Mesothelial cell of epicardium (in vitro differentiated cells): ENCODE data around the gene TNNT2. TPM values are rescaled to one million over a fixed set of nuclear protein-coding genes. Genes with fewer than 3 reads are reported as not detected.

Experiments used
- DNase-seq, 2 experiments: peaks; one replicate each; pipeline ENCODE4 v3.0.0; 2021; ENCODE audit warnings: low spot score in 2 of 2; ENCODE audit not compliant: unreplicated experiment in 2 of 2
- H3K27ac Mint-ChIP-seq: 2 replicates; pipeline ENCODE4 v1.8.0; 2021; ENCODE audit warnings: mixed read lengths
- H3K27me3 Mint-ChIP-seq: 2 replicates; pipeline ENCODE4 v1.8.0; 2021; ENCODE audit warnings: low read depth, mixed read lengths
- H3K36me3 Mint-ChIP-seq: 2 replicates; pipeline ENCODE4 v1.8.0; 2021; ENCODE audit warnings: mixed read lengths
- H3K4me1 Mint-ChIP-seq: 2 replicates; pipeline ENCODE4 v1.8.0; 2021; ENCODE audit warnings: mixed read lengths
- H3K4me3 Mint-ChIP-seq: 2 replicates; pipeline ENCODE4 v1.8.0; 2021; ENCODE audit warnings: mild to moderate bottlenecking, moderate library complexity, mixed read lengths
- H3K9me3 Mint-ChIP-seq: 2 replicates; pipeline ENCODE4 v1.8.0; 2021; ENCODE audit warnings: mixed read lengths
- CTCF ChIP-seq: fragments of 200-600 bp; sonication (generic); IDR thresholded peaks from one replicate; pipeline ENCODE4 v1.5.0; 2021; ENCODE audit warnings: antibody characterized with exemption; ENCODE audit not compliant: unreplicated experiment
- total RNA-seq: library from RNA; stranded (reverse); gene quantifications from 3 replicates; pipeline ENCODE4 v1.2.1, GENCODE V29; 2021

Gene TNNT2
- total RNA-seq, 1 donor from 2014 or later, result 37.1 TPM

- peak within 1 kb of the TSS; percentile 62 for H3K4me3 Mint-ChIP-seq
Measured at GRCh38 chr1:201399018-201399351, 21.5 kb upstream of the TNNT2 start, which contains the start of gene LAD1. Gene LAD1 (minus strand): TSS chr1:201399324. CDS start chr1:201399306, 18 bp downstream.

GRCh38 chr1:201397675-201398074 lies 20.2 kb upstream of the TNNT2 start:
- peaks cover 27% of the 10 kb centered on the region for H3K27me3 Mint-ChIP-seq
- H3K4me1 Mint-ChIP-seq, result peaks cover 29% of the 10 kb centered on the region
- no peak for TF ChIP-seq CTCF
- no peak overlapping the region for H3K27ac Mint-ChIP-seq
- peak overlapping the region; percentile 62 for H3K4me3 Mint-ChIP-seq
- no peaks in the 10 kb centered on the region for H3K36me3 Mint-ChIP-seq
- DNase-seq, result no peak
- no peaks in the 10 kb centered on the region for H3K9me3 Mint-ChIP-seq

More at GRCh38 chr1:201399018-201399351, 21.5 kb upstream of the TNNT2 start, which contains the start of gene LAD1:
- H3K27me3 Mint-ChIP-seq, result peaks cover 27% of the 10 kb centered on the region
- TF ChIP-seq CTCF, result no peak
- peaks cover 26% of the 10 kb centered on the region for H3K4me1 Mint-ChIP-seq
- no peak within 1 kb of the TSS for H3K27ac Mint-ChIP-seq
- no peak for DNase-seq
- H3K9me3 Mint-ChIP-seq, result no peaks in the 10 kb centered on the region
- H3K36me3 Mint-ChIP-seq, result no peaks in the 10 kb centered on the region

GRCh38 chr1:201396861-201397464 lies 19.5 kb upstream of the TNNT2 start:
- no peak for DNase-seq
- Mint-ChIP-seq H3K36me3 (no peaks in the 10 kb centered on the region), H3K27me3 (peaks cover 27% of the 10 kb centered on the region), H3K4me1 (peaks cover 31% of the 10 kb centered on the region), H3K9me3 (no peaks in the 10 kb centered on the region), H3K27ac (no peak overlapping the region), H3K4me3 (no peak overlapping the region)
- no peak for TF ChIP-seq CTCF

- Mint-ChIP-seq H3K36me3 (no peaks in the 10 kb centered on the region), H3K27me3 (peaks cover 26% of the 10 kb centered on the region), H3K27ac (no peak overlapping the region), H3K4me3 (no peak overlapping the region), H3K4me1 (peaks cover 31% of the 10 kb centered on the region), H3K9me3 (no peaks in the 10 kb centered on the region)
- DNase-seq, result no peak
- no peak for TF ChIP-seq CTCF
Measured at GRCh38 chr1:201395936-201396335, 18.5 kb upstream of the TNNT2 start.

GRCh38 chr1:201394591-201394990 lies 17.1 kb upstream of the TNNT2 start:
- Mint-ChIP-seq H3K9me3 (no peaks in the 10 kb centered on the region), H3K4me3 (no peak overlapping the region), H3K4me1 (peaks cover 21% of the 10 kb centered on the region), H3K27me3 (peaks cover 13% of the 10 kb centered on the region), H3K27ac (no peak overlapping the region), H3K36me3 (no peaks in the 10 kb centered on the region)
- DNase-seq, result no peak
- TF ChIP-seq CTCF, result no peak
